Stimulated activated CD4-positive, alpha-beta T cell treated with anti-CD3 and anti-CD28 coated beads, Interleukin-2, amount 100 ng/mL, for 4 hours (primary cell): Measurements from ENCODE around the gene SMIM29.
A peak's percentile ranks its signal among the peaks of the same experiment; 100 is the strongest.
"Not testable (repeated sequence)": the region's sequence is repeated elsewhere in the genome, so short reads cannot be mapped to it uniquely, and the experiment has no call there.

Experiments
- DNase-seq: peaks from one replicate; pipeline ENCODE4 v3.0.0-alpha.2; 2020; ENCODE audit warnings: low read depth

SMIM29 gene

DNA sequence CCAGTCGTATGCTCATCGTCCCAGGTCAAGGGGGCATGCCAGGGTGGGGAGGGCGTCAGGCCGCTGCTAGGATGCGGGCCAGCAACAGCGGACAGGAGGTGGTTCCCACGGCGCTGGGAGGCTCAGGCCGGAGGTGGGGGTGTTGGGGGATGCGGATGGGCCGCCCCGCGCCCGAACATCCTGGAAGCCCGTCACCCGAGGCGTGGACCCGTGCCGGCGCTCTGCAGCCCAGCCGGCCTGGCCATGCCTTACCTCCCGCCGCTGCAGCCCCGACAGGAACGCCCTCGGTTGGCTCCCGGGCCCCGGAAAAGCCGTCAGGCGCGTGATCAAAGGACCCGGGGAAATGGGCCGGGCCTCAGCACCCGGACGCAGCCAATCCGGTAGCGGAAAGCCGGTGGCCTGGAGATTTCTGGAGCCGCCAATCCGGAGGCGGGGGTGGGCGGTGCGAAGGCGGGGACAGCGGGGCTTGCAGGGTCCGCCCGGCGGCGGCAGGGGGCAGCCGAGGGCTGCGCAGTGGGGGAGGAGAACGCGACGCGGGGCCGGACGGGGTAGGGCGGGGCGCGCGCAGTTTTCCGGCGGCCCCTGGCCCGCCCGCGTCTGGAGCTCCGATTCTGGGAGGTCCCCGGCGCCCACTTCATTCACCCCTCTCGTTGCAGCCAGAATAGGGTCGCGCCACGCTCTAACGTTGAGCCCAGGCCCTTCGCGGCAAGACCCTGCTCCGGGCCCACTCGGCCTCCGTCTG, at the start of gene SMIM29:
TSS of gene SMIM29 (minus strand) at position 280 of the 742 bp plus-strand sequence. CDS start 1,215 bp downstream, outside the sequence.
- peak; percentile 95 for DNase-seq

DNA sequence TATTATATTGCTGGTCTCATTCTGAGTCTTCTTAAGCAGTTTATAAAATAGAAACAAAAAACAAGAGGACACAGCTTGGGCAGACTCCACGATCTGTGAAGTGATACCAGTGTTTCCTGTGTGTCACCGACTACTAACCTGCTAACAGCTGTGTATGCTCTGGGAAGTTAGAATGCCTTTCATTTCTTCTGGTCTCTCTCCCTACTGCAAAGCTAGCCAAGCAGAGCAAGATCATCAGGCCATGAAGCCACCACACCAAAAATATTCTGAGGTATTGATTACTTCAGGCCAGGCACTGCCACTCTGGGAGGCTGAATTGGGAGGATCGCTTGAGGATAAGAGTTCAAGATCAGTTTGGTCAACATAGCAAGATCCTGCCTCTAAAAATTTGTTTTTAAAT, 46.9 kb upstream of the SMIM29 start:
- no peak for DNase-seq

DNA sequence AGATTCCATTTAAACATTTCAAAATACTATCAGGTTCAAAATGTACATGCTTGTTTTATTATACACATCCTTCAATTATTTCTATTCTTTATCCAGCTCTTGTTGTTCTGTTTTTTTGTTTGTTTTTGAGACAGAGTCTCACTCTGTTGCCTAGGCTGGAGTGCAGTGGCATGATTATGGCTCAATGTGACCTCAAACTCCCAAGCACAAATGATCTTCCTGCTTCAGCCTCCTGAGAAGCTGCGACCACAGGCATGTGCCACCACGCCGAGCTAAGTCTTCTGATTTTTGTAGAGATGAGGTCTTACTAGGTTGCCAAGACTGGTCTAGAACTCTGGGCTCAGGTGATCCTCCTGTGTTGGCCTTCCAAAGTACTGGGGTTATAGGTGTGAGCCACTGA, 44.1 kb upstream of the SMIM29 start:
- no peak for DNase-seq

DNA sequence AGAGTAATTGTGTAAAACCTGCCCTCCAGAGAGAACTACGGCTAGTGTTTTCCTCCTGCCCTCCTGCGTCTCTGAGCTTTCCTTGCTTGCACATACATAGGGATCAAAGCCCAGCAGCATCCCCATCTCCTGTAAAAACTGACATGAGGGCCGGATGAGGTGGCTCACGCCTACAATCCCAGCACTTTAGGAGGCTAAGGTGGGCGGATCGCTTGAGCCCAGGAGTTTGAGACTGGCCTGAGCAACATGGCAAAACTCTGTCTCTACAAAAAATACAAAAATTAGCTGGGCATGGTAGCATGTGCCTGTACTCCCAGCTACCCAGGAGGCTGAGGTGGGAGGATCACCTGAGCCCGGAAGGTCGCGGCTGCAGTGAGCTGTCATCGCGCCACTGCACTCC, 40.3 kb upstream of the SMIM29 start:
- no peak for DNase-seq

DNA sequence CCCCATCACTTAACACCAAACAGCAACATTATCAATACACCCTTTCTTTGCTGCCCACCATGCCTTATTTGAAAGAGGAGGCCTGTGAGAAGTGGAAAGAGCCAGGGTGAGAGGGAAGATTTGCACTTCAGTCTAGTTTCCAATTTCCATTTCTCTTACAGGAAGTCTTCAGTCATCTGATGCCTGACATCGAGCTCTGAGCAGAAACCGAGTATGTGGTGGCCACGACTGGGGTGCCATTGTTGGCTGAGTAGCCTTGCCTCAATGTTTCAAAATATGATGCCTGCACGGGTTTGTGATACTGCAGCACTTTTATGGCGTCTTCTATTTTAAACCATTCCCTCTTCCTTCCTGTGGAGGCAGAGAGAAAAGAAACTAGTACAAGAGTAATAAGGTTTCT, 39.8 kb upstream of the SMIM29 start:
- DNase-seq: no peak

DNA sequence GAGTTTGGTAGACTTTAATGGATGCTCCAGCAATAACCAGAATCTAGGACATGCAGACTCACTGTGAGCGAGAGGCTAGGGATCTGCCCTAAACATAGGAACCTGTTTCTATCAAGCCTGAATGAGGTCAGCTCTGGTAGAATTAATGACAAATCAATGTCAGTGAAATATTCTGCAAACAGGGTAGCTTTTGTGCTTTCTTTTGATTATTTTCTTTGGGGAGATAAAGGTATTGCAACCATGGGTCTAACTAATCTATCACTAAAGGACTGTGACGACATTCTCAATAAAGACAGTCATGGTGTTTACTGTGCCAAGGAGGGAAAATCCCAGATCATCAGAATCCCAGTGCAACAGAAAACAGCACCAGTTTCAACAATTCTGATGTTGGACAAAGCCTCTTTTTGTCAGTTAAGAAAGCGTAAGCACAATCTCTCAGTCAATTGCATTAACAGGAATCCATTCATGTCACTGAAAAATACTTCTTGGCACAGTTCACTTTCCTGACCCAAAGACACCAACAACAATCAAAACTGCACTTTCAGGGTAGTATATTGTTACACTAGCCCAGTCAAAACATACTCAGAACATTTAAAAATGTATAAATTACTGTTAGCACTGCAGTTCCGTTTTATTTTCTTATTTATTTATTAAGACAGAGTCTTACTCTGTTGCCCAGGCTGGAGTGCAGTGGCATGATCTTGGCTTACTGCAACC, 36.8 kb upstream of the SMIM29 start:
- DNase-seq: no peak

DNA sequence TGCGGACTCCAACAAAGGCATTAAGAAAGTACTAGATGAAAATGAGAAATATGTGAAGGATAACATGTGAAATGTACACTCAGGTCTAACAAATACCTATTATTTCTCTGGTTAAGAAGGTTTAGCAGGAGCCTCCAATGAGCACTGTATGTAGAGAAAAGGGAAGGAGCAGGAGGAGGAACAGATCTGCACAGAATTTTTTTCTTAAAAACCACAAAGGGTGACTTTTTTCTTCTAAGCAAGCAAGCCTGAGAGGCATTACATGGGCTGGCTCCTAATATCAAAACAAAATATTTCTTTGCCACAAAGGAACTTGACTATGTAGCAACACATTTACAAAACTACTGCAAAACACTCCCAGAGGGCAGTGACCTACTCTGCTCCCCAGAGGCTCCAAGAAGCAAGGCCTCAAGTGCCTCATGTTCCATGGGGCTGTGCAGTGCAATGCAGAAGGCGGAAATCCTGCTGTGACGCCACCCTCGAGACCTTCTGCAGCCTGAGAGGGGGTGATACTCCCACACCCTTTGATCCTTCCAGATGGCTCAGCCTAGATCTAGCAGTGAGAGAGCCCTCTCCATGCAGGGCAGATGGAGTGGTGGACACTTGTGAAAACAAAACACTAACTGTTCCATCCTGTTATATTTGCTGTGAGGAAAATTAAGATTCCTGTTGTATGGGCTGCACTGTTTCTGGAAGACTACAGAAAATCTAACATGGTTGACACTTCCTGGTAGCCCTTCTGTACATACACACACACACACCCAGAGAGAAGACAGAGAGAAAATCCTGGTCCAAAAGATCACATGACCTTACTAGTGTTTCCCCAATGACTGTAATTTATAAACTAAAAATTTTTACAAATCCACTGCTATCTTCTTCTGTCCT, 36.0 kb upstream of the SMIM29 start:
- no peak for DNase-seq

DNA sequence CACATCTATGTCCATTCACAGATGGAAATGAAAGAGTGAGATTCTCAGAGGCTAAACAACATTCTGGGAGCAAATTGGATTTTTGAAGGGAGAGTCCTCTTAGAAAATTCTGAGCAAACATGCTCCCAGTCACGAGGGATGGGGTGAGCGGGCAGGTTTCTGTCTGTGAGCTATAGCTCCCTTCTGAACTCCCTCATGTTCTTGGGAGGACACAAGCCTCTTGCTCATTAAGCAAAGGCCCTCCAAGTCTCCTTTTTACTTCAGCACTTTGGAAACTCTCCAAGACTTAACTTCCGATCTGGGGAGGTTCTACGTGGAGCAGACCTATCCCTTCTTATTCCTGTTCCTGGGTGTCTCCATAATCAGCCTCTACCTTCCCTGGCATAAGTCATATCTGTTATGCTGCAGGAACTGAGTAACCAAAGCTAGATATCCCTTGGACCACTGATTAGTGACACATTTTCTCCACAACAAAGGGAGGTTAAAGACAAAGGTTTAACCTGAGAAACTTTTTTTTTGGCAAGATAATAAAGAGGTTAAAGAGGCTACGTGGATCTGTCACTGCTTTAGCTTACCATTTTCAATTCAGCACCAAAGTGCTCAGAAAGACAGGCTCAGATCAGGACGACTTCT, 33.0 kb upstream of the SMIM29 start:
- DNase-seq: no peak

DNA sequence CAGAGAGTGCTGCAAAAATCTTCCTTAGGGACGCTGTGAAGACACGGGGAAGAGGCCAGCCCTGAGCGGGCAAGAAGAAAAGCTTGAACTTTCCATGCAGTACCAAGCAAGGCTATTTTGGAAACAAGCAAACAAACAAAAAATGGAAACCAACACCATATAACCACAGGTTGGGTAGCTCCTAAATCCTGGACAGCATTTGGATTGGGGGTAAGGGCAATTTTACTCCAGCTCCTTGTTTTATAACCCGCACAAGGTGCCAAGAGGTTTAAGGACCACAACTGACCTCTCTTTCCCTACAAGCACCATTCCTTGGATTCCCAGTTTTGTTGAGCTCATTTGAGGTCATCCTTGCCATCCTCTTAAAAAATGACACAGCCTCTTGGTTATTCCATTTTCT, 31.4 kb upstream of the SMIM29 start:
- DNase-seq: no peak

DNA sequence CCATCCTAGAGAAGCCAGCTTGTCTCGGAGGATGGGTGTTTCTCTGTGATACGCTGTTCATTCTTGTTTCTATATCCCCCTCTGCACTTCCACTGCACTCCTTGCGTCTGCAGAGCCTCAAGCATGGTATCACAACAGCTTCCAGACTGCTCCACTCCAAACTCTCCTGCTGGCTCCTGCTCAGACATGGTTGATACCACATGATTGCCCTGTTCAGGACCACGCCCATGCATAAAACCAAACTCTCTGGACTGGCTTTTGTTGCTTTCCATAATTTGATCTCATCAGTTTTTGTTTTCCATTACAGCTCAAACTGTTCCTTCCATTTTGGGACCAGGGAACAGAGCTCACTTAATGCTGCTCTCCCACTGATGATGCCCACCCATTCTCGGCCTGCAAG, 30.0 kb upstream of the SMIM29 start:
- no peak for DNase-seq

DNA sequence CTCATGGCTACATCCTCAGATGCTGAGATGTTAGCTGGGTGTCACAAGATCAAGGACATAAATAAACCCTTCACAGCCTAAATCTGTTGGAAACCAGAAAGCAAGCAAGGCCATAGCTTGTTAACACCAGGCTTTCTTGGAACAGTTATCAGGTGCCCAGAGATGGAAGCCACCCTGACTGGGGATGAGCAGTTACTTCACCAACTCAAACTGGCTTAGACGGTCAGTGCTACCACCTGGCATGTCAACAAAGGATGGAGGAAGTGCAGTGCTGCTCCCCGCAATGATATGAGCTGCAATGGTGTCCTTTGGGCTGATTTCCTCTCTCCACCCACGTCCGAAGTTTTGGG, 28.9 kb upstream of the SMIM29 start:
- DNase-seq: no peak

DNA sequence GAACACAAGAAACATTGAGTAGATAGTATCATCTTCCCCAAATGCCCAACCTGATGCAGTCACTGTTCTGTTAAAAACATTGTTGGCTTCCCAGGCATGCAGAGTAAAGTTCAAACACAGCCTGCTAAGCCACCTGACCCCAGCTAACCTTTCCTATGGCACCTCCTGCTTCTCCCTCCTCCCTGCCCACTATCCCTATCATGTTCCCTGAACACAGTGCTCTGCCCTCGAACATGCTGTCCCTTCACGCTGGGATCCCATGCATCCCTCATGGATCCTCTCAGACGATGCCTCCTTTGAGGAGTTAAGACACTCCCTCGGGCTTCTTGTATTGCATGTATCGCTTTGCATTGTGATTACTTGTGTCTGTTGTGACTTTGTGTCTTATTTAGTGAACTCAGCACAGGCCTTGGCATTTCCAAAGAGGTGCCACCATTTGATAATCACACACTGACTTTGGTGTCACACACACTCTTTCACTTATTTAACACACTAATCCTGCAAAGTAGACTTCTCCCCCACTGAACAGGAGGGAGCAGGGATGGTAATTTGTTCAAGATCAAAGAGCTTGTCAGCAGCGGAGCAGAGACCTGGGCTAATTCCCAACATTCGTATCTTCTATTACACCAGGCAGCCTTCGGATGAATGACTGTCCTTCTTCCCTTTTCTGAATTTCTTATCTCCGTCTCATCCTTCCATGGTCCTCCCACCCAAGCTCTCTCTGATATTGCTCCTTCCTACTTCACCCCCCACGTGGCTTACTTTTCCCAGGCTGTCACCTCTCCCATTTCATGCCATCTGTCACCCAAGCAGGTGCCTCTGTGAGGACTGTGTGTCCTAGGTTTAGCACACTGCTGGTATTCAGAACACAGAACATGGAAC, 28.3 kb upstream of the SMIM29 start:
- no peak for DNase-seq

DNA sequence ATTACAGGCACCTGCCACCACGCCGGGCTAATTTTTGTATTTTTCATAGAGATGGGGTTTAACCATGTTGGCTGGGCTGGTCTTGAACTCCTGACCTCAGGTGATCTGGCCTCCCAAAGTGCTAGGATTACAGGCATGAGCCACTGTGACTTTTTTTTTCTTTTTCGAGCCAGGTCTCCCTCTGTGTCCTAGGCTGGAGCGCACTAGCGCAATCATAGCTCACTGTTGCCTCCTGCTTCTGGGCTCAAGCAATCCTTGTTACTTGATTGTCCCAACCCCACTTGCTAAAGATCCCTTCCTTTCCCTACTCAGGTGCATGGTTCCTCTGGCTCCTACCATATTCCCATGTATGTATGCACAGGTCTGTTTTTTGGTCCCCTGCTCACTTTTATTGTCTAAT, 27.4 kb upstream of the SMIM29 start:
- DNase-seq: no peak

DNA sequence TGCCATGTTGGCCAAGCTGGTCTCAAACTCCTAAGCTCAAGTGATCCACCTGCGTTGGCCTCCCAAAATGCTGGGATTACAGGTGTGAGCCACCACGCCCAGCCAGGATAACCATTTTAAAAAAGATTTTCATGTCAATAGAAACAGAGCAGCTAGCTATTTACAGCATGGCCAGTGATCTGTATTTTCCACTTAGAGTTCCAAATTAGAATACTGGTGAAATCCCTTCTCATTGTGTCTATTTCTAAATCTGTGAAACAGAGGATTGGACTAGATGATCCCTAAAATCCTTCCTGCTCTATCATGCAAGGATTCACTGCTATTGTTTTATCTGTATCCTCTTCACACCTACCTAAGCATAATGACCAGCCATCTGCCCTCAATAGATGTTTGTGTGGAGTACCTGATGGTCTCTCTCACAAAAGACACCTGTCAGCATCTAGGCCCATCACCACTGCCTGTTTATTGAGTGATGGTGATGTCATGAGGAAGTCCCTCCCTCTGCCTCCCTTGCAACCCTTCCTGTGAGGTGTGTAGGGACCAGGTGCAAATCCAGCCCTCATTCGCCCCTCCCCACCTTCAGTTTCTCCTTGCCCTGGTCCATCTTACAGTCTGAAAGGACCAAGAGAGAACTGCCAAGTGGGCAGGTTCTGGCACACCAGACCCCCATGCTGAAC, 26.5 kb upstream of the SMIM29 start:
- DNase-seq: no peak

DNA sequence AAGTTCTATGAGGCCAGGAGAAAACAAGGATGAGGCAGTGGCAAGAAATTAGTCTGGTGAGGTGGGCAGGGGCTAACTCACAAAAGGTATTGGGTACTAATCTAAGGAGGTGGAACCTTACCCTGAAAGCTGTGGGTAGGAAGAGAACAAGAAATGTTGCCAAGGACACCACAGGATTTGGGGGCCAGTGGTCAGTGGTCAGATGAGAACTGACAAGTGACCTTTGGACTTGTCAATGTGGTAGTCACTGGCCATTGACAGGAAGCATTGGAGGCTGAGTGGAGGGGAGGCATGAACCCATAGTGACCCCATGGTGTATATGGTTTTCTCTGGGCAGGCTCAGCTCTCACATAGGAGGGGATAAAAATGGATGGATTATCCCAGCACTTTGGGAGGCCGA, 25.3 kb upstream of the SMIM29 start:
- DNase-seq: no peak

DNA sequence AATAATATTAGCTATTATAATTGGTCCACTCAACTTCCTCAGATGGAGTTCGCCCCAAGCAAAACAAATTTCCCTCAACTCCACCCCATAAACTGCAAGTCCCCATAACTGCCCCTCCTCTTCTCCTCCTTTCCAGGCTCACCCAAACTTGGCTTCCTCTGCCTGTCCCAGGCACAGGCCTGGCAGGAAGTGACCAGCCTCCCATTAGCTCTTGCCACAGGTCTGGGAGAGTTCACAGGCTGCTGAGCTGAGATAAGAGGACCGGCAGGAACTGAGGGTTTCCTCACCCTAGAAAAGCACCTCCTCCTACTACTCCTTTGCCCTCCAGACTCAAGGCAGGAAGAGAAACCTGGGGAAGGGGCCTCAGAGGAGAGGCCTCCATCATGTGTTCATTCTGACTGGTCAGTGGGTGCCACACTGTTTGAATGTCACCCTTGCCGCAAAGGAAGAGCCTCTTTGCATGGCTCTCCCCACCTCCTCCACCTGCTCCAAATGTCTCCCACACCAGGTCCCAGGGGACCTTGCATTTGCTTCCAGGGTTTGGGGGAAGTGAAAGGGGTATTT, 24.5 kb upstream of the SMIM29 start:
- no peak for DNase-seq

DNA sequence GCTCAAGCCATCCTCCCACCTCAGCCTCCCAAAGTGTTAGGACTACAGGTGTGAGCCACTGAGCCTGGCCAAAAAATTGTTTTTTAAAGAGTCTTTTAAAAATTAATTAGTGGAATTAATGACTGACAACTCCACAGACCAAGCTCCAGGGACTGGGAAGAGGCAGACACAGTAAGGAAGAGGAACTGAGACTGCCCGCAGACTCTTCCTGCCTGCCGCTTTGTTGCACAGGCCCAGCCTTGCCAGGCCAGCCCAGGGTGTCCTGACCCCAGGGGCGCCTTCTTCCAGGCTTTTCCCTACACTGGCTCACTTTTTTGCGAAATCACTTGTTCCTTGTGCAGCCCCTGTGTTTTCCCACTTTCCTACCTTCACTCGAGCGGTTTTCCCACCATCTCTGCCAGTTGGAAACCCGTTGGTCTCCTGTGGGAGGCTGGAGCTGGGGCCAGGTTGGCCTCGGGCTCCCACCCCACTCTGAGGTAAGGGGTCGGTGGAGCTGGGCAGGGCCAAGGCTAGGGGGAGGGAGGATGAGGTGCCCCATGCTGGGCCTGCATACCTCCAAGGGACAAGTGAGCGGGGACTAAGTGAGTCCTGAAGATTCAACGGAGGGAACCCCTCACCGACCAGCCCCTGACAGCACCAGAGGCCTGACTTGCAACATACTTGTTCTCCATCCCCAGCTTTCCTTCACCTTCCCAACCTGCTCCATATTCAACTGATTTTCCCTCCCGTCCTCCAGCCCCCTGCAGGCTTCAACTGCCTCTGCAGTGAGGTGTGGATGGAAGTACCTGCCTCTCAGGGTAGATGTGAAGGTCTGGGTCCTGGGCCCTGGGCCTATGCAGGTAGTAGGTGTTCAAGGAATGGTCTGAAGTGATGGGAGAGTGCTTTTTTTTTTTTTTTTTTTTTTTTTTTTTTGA, 23.5 kb upstream of the SMIM29 start:
- no peak for DNase-seq

DNA sequence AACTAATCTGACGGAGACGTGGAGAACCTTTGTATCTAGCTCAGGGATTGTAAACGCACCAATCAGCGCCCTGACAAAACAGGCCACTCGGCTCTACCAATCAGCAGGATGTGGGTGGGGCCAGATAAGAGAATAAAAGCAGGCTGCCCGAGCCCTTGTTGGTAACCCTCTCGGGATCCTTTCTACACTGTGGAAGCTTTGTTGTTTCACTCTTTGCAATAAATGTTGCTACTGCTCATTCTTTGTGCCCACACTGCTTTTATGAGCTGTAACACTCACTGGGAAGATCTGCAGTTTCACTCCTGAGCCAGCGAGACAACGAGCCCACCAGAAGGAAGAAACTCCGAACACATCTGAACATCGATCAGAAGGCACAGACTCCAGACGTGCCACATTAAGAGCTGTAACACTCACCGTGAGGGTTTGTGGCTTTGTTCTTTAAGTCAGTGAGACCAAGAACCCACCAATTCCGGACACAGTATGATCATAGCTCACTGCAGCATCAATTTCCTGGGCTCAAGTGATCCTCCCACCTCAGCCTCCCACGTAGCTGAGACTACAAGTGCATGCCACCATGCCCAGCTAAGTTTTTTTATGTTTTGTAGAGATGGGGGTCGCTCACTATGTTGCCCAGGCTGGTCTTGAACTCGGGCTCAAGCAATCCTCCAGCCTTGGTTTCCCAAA, 21.0 kb upstream of the SMIM29 start:
- not testable (repeated sequence) for DNase-seq

DNA sequence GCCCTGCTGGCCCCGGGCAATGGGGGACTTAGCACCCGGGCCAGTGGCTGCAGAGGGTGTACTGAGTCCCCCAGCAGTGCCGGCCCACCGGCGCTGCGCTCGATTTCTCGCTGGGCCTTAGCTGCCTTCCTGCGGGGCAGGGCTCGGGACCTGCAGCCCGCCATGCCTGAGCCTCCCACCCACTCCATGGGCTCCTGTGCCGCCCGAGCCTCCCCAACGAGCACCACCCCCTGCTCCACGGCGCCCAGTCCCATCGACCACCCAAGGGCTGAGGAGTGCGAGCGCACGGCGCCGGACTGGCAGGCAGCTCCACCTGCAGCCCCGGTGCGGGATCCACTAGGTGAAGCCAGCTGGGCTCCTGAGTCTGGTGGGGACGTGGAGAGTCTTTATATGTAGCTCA, 20.3 kb upstream of the SMIM29 start:
- not testable (repeated sequence) for DNase-seq
